Astrocyte (in vitro differentiated cells and primary cell): Measurements from ENCODE around the gene CYP46A1. TPM values are rescaled to one million over a fixed set of nuclear protein-coding genes. Genes with fewer than 3 reads are reported as not detected.
A peak's percentile ranks its signal among the peaks of the same experiment; 100 is the strongest.

Source experiments
- DNase-seq: peaks from one replicate; pipeline ENCODE4 v3.0.0-alpha.2; 2010; ENCODE audit warnings: low read depth
- FAIRE-seq: peaks from 2 replicates; lab custom pipeline; 2011; peaks lifted over from hg19 to GRCh38; lab: Jason Lieb, UNC
- H2AFZ ChIP-seq: 2 replicates; pipeline ENCODE4 v1.6.0; 2012; ENCODE audit warnings: low read depth, low read length, inconsistent platforms
- H3K27ac ChIP-seq: 2 replicates; pipeline ENCODE4 v1.5.1; 2011; ENCODE audit warnings: low read depth, low read length, inconsistent platforms
- H3K27me3 ChIP-seq: 2 replicates; pipeline ENCODE4 v1.6.0; 2011; ENCODE audit warnings: low read length, inconsistent platforms; ENCODE audit not compliant: insufficient read depth
- H3K36me3 ChIP-seq: 2 replicates; pipeline ENCODE4 v1.5.1; 2011; ENCODE audit warnings: low read length, inconsistent platforms; ENCODE audit not compliant: insufficient read depth
- H3K4me1 ChIP-seq: 2 replicates; pipeline ENCODE4 v1.5.1; 2011; ENCODE audit warnings: low read length, inconsistent platforms; ENCODE audit not compliant: insufficient read depth
- H3K4me2 ChIP-seq: 2 replicates; pipeline ENCODE4 v1.6.0; 2012; ENCODE audit warnings: low read length, inconsistent platforms
- H3K4me3 ChIP-seq: 2 replicates; pipeline ENCODE4 v1.5.1; 2011; ENCODE audit warnings: low read depth, mild to moderate bottlenecking, low read length, inconsistent platforms; ENCODE audit not compliant: insufficient read depth
- H3K79me2 ChIP-seq: 2 replicates; pipeline ENCODE4 v1.6.0; 2012; ENCODE audit warnings: mild to moderate bottlenecking, low read length, inconsistent platforms; ENCODE audit not compliant: insufficient read depth
- H3K9ac ChIP-seq: 2 replicates; pipeline ENCODE4 v1.6.0; 2012; ENCODE audit warnings: mild to moderate bottlenecking, low read length, inconsistent platforms
- H3K9me3 ChIP-seq: 2 replicates; pipeline ENCODE4 v1.5.1; 2012; ENCODE audit warnings: low read depth, mild to moderate bottlenecking, low read length, inconsistent platforms; ENCODE audit not compliant: insufficient read depth
- H4K20me1 ChIP-seq: 2 replicates; pipeline ENCODE4 v1.6.0; 2012; ENCODE audit warnings: low read length, inconsistent platforms; ENCODE audit not compliant: insufficient read depth
- H3K27ac Mint-ChIP-seq: one replicate; pipeline ENCODE4 v1.8.0; 2021; ENCODE audit warnings: mild to moderate bottlenecking, mixed read lengths; ENCODE audit not compliant: unreplicated experiment
- H3K27me3 Mint-ChIP-seq: one replicate; pipeline ENCODE4 v1.8.0; 2021; ENCODE audit warnings: low read depth, mixed read lengths; ENCODE audit not compliant: unreplicated experiment
- H3K36me3 Mint-ChIP-seq: one replicate; pipeline ENCODE4 v1.8.0; 2021; ENCODE audit warnings: low read depth, mixed read lengths; ENCODE audit not compliant: unreplicated experiment
- H3K4me1 Mint-ChIP-seq: one replicate; pipeline ENCODE4 v1.8.0; 2021; ENCODE audit warnings: low read depth, mixed read lengths; ENCODE audit not compliant: unreplicated experiment
- H3K4me3 Mint-ChIP-seq: one replicate; pipeline ENCODE4 v1.8.0; 2021; ENCODE audit warnings: mild to moderate bottlenecking, moderate library complexity, mixed read lengths; ENCODE audit not compliant: unreplicated experiment
- H3K9me3 Mint-ChIP-seq: one replicate; pipeline ENCODE4 v1.8.0; 2021; ENCODE audit warnings: mild to moderate bottlenecking, mixed read lengths; ENCODE audit not compliant: unreplicated experiment
- EZH2 ChIP-seq: IDR thresholded peaks from 2 replicates; pipeline ENCODE4 v1.6.1; 2012; ENCODE audit warnings: mild to moderate bottlenecking, low read length, inconsistent platforms; ENCODE audit not compliant: insufficient read depth
- total RNA-seq: library from RNA; stranded (reverse); gene quantifications from 2 replicates; pipeline ENCODE4 v1.2.1, GENCODE V29; 2021
- TF ChIP-seq, protein P1 (sequence below): IDR thresholded peaks from 2 replicates; pipeline ENCODE4 v1.5.1; 2011; ENCODE audit warnings: low read depth, mild to moderate bottlenecking, inconsistent platforms, low read length, moderate library complexity; ENCODE audit not compliant: insufficient read depth

CYP46A1 gene
- total RNA-seq, 1 donor from 2014 or later, result 0.52 TPM

DNA sequence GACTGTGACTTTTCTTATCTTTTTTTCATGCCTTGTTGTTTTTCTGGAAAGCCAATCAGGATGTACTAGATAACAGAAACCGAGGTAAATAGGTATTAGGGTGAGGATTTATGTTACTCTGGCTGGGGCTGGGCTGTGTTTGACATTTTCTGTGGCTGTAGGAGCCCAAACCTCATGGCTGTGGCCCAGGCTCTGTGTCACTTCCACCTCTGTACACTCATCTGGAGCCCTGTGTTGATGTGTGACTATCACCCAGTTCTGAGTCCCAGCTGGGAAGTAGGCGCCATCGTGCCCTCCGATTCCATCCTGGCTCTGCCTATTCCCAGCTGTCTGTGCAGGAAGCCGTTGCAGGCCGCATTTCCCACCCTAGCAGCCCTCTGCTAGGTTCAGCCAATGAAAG lies 40.8 kb upstream of the CYP46A1 start:
- TF ChIP-seq, protein P1, sequence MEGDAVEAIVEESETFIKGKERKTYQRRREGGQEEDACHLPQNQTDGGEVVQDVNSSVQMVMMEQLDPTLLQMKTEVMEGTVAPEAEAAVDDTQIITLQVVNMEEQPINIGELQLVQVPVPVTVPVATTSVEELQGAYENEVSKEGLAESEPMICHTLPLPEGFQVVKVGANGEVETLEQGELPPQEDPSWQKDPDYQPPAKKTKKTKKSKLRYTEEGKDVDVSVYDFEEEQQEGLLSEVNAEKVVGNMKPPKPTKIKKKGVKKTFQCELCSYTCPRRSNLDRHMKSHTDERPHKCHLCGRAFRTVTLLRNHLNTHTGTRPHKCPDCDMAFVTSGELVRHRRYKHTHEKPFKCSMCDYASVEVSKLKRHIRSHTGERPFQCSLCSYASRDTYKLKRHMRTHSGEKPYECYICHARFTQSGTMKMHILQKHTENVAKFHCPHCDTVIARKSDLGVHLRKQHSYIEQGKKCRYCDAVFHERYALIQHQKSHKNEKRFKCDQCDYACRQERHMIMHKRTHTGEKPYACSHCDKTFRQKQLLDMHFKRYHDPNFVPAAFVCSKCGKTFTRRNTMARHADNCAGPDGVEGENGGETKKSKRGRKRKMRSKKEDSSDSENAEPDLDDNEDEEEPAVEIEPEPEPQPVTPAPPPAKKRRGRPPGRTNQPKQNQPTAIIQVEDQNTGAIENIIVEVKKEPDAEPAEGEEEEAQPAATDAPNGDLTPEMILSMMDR, result no peak
- no peak for TF ChIP-seq EZH2
- no peaks in the 10 kb centered on the region for H3K79me2 ChIP-seq
- H3K4me1 Mint-ChIP-seq, result peaks cover 6% of the 10 kb centered on the region
- DNase-seq, result no peak
- H3K4me3 ChIP-seq, result no peak overlapping the region
- no peaks in the 10 kb centered on the region for H3K27me3 ChIP-seq
- no peak overlapping the region for H3K4me3 Mint-ChIP-seq
- H4K20me1 ChIP-seq, result no peaks in the 10 kb centered on the region
- H3K9me3 ChIP-seq, result no peaks in the 10 kb centered on the region
- no peak overlapping the region for H3K9ac ChIP-seq
- H3K9me3 Mint-ChIP-seq, result no peaks in the 10 kb centered on the region
- H3K27ac Mint-ChIP-seq, result no peak overlapping the region
- H3K4me1 ChIP-seq, result peaks cover 5% of the 10 kb centered on the region
- H2AFZ ChIP-seq, result no peak overlapping the region
- no peaks in the 10 kb centered on the region for H3K36me3 Mint-ChIP-seq
- no peak for FAIRE-seq
- H3K27me3 Mint-ChIP-seq, result peaks cover 16% of the 10 kb centered on the region
- no peak overlapping the region for H3K27ac ChIP-seq
- no peak overlapping the region for H3K4me2 ChIP-seq
- H3K36me3 ChIP-seq, result no peaks in the 10 kb centered on the region

DNA sequence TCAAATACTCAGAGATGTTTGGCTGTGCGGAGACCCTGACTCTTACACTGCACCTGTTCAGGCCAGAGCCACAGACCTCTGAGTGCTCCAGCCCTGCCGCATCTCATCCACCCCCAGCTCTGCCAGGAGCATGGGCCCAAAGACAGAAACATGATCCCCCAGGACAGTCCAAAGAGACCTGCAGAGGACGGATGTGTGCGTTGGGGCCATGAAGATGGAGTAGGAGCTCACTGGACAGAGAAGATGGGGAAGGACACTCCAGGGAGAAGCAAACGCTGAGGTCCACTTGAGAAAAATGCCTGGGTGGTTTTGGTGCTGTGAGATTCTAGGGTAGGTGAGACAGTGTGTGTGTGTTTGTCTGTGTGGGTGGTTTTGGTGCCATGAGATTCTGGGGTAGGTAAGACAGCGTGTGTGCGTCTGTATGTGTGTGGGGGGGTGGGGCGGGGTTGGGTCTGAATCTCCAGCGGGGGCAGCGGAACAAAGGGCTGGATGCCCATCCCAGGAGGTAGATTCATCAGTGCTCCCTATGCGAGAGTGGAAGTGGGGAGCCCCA lies 40.0 kb upstream of the CYP46A1 start:
- Histone ChIP-seq H3K9ac (no peak overlapping the region), H3K36me3 (no peaks in the 10 kb centered on the region), H2AFZ (no peak overlapping the region), H3K4me1 (peaks cover 9% of the 10 kb centered on the region), H3K4me3 (no peak overlapping the region), H3K4me2 (no peak overlapping the region), H4K20me1 (no peaks in the 10 kb centered on the region), H3K79me2 (no peaks in the 10 kb centered on the region), H3K27ac (no peak overlapping the region), H3K9me3 (no peaks in the 10 kb centered on the region), H3K27me3 (no peaks in the 10 kb centered on the region)
- peaks cover 17% of the 10 kb centered on the region for H3K27me3 Mint-ChIP-seq
- peaks cover under 1% of the 10 kb centered on the region for H3K9me3 Mint-ChIP-seq
- H3K27ac Mint-ChIP-seq, result peak overlapping the region; percentile 10
- H3K4me3 Mint-ChIP-seq, result peak overlapping the region; percentile 47
- no peak for FAIRE-seq
- H3K4me1 Mint-ChIP-seq, result peaks cover 7% of the 10 kb centered on the region
- TF ChIP-seq EZH2, result no peak
- TF ChIP-seq, protein P1, result no peak
- no peak for DNase-seq
- H3K36me3 Mint-ChIP-seq, result no peaks in the 10 kb centered on the region
